Stomach smooth muscle (tissue), 2 donors: Measurements from ENCODE around the gene DBT.
A peak's percentile ranks its signal among the peaks of the same experiment; 100 is the strongest.
"Not testable (repeated sequence)": the region's sequence is repeated elsewhere in the genome, so short reads cannot be mapped to it uniquely, and the experiment has no call there.

Experiments used
- H3K27ac ChIP-seq: one replicate; pipeline ENCODE4 v1.7.0; 2013; ENCODE audit warnings: mild to moderate bottlenecking, low read length, inconsistent platforms
- H3K27me3 ChIP-seq, 2 donors: one replicate each; pipeline ENCODE4 v1.7.0; 2013; ENCODE audit warnings: low read length in 2 of 2; ENCODE audit not compliant: insufficient read depth in 2 of 2, control insufficient read depth in 1 of 2
- H3K36me3 ChIP-seq, 2 donors: one replicate each; pipeline ENCODE4 v1.7.0; 2013; ENCODE audit warnings: low read length in 2 of 2; ENCODE audit not compliant: control insufficient read depth in 2 of 2, insufficient read depth in 2 of 2
- H3K4me1 ChIP-seq: one replicate; pipeline ENCODE4 v1.7.0; 2013; ENCODE audit warnings: low read length; ENCODE audit not compliant: control insufficient read depth, insufficient read depth
- H3K4me3 ChIP-seq, 2 donors: one replicate each; pipeline ENCODE4 v1.7.0; 2013; ENCODE audit warnings: low read length in 2 of 2
- H3K9ac ChIP-seq, 2 donors: one replicate each; pipeline ENCODE4 v1.7.0; 2013; ENCODE audit warnings: low read length in 2 of 2, mild to moderate bottlenecking in 1 of 2
- H3K9me3 ChIP-seq, 2 donors: one replicate each; pipeline ENCODE4 v1.7.0; 2013; ENCODE audit warnings: low read length in 2 of 2; ENCODE audit not compliant: control insufficient read depth in 2 of 2
- donor health status: healthy.
- donor health status: Pancreatic carcinoma.

DBT gene

DNA sequence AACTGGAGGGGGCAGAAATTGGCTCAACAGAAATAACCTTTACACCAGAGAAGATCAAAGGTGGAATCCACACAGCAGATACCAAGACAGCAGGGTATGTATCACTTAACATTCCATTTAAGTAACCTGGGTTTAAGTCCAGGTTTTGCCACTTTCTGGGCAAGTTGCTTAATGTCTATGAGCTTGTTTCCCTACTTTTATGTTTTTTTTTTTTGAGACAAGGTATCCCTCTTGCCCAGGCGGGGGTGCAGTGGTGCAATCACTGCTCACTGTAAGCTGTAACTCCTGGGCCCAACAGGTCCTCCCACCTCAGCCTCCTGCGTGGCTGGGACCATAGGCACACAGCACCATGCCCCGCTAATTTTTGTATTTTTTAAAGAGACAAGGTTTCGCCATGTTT is 18.6 kb upstream of the DBT start:
- peaks cover 12% of the 10 kb centered on the region for H3K4me1 ChIP-seq
- no peaks in the 10 kb centered on the region for H3K27me3 ChIP-seq

DNA sequence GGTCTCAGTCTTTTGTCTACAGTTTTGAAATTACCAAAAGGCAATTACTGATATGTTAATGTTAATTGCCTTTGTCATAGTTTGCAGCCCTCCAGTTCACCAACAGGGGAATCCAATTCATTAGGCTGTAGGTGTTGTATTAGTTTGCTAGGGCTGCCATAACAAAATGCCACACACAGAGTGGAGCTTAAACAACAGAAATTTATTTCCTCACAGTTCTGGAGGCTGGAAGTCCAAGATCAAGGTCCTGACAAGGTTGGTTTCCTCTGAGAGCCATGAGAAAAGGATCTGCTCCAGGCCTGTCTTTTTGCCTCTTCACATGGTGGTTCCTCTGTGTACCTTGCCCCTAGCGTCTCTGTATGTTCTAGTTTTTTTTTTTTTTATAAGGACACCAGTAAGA is 17.6 kb upstream of the DBT start:
- Histone ChIP-seq H3K27ac (no peak overlapping the region), H3K27me3 (no peaks in the 10 kb centered on the region), H3K9me3 (no peaks in the 10 kb centered on the region), H3K9ac (peak overlapping the region in 1 of 2 donors; percentile 84), H3K36me3 (peaks cover 18 to 19% of the 10 kb centered on the region in 2 donors), H3K4me3 (peak overlapping the region; percentile 97), H3K4me1 (peaks cover 12% of the 10 kb centered on the region)

More for the DNA sequence above, 18.6 kb upstream of the DBT start:
- H3K9ac ChIP-seq, result peak overlapping the region in 1 of 2 donors; percentile 31
- H3K4me3 ChIP-seq, result no peak overlapping the region
- no peak overlapping the region for H3K27ac ChIP-seq
- H3K36me3 ChIP-seq, result peaks cover 18 to 19% of the 10 kb centered on the region in 2 donors
- H3K9me3 ChIP-seq, result no peaks in the 10 kb centered on the region

DNA sequence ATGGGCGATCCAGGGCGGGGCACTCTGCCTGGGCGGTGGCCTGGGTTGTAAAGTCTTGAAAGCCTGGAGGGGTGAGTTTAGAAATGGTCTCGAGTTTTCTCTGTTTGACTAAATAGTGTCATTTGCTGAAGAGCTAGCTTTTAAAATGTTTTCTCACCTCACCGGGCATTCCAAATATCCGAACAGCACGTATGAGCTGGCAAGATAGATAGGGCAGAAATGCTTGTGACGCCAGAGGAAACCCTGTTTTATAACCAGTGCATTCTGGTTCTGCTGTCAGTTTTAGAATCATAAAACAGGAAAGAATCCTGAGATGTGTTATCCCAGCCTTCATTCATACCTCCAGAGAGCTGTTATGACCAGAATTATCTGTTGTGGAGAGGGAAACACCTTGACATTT is 17.1 kb upstream of the DBT start:
- Histone ChIP-seq H3K36me3 (peaks cover 14 to 17% of the 10 kb centered on the region in 2 donors), H3K4me1 (peaks cover 12% of the 10 kb centered on the region)

DNA sequence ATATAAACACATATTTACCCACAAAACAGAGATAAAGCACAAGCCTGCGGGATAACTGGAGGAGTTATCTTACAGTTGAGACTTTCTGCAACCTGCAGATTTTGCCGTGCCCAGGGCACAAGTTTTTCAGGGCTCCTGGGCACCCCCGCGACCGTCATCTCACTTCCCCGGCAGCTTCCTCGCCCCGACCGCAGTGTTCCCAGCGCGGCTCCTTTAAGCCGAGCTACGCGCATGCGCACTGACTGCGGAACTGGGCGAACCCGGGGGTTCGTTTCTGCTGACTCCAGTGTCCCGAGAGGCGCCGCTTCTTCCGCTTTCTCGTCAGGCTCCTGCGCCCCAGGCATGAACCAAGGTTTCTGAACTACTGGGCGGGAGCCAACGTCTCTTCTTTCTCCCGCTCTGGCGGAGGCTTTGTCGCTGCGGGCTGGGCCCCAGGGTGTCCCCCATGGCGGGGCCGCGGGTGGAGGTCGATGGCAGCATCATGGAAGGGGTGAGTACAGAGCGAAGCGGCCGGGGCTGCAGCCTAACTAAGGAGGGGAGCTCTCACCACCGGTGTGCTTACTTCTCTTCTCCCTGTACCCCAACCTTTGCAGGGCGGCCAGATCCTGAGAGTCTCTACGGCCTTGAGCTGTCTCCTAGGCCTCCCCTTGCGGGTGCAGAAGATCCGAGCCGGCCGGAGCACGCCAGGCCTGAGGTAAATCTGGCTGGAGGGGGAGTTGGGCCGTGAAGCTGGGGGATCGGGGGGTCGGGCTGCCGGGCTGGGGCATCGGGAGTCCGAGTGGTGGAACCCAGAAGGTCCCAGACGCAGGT is 16.5 kb upstream of the DBT start, which contains the start of gene RTCA:
Gene RTCA (plus strand): TSS at position 286 of the 810 bp plus-strand sequence. CDS start 160 bp downstream, at position 446.
- H3K36me3 ChIP-seq, result peaks cover 12 to 15% of the 10 kb centered on the region in 2 donors
- H3K4me1 ChIP-seq, result peaks cover 12% of the 10 kb centered on the region
- H3K27ac ChIP-seq, result peak within 1 kb of the TSS; percentile 64

More for the DNA sequence above, 17.1 kb upstream of the DBT start:
- Histone ChIP-seq H3K9ac (peak overlapping the region; percentile 84 to 90), H3K27ac (peak overlapping the region; percentile 64), H3K9me3 (no peaks in the 10 kb centered on the region), H3K4me3 (peak overlapping the region; percentile 97), H3K27me3 (no peaks in the 10 kb centered on the region)

DNA sequence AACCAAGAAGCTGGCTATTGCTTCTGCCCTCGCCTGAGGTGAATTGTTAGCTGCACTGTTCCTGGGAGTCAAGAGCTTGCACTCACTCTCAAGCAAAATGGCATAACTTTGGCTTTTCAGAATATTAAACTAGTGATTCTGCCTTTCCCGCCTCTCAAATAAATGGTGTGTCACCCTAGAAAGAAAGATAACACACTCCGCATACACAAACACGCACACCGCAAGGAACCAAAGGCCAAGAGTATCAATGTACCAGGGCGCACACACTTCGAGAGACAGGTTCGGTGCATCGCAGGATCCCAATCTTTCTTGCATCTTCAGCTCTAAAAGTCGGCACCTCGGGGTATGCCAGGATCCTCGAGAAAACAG is 15.9 kb upstream of the DBT start:
- no peaks in the 10 kb centered on the region for H3K9me3 ChIP-seq

More for the DNA sequence above, 16.5 kb upstream of the DBT start, which contains the start of gene RTCA:
- peak within 1 kb of the TSS; percentile 84 to 90 for H3K9ac ChIP-seq
- peak within 1 kb of the TSS; percentile 97 for H3K4me3 ChIP-seq
- H3K9me3 ChIP-seq, result no peaks in the 10 kb centered on the region
- H3K27me3 ChIP-seq, result no peaks in the 10 kb centered on the region

DNA sequence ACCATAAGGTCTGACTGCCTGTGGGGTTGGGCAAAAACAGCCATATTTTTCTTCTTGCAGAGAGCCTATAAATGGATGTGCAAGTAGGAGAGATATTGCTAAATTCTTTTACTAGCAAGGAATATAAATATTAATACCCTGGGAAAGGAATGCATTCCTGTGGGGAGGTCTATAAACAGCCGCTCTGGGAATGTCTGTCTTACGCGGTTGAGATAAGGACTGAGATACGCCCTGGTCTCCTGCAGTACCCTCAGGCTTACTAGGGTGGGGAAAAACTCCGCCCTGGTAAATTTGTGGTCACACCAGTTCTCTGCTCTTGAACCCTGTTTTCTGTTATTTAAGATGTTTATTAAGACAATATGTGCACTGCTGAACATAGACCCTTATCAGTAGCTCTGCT is 14.4 kb upstream of the DBT start:
- not testable (repeated sequence) for H3K36me3 ChIP-seq, H3K4me3 ChIP-seq, H3K27ac ChIP-seq, H3K9ac ChIP-seq, H3K9me3 ChIP-seq, H3K27me3 ChIP-seq
- peaks cover 12% of the 10 kb centered on the region for H3K4me1 ChIP-seq

More for the DNA sequence above, 15.9 kb upstream of the DBT start:
- Histone ChIP-seq H3K4me1 (peaks cover 12% of the 10 kb centered on the region), H3K27me3 (no peaks in the 10 kb centered on the region), H3K36me3 (peaks cover 8 to 10% of the 10 kb centered on the region in 2 donors), H3K9ac (peak overlapping the region; percentile 84 to 90), H3K4me3 (peak overlapping the region; percentile 97), H3K27ac (peak overlapping the region; percentile 64)

DNA sequence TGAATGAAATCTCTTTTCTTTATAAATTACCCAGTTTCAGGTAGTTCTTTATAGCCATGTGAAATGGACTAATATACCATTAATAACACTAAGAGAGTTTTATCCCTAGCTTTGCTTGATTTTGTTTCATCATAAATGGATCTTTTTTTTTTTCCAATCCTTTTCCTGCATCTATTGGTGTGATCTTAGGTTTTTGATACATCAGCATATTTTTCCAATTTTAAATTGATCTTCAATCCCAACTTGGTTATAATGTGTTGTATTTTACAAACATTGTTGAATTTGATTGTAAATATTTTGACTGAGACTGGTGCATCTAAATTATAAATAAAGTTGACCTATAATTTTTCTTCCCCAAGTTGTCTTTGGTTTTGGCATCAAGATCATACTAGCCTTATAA is 12.1 kb upstream of the DBT start:
- H3K36me3 ChIP-seq, result no peaks in the 10 kb centered on the region
- H3K9me3 ChIP-seq, result no peaks in the 10 kb centered on the region
- H3K27ac ChIP-seq, result no peak overlapping the region
- H3K27me3 ChIP-seq, result no peaks in the 10 kb centered on the region
- H3K4me1 ChIP-seq, result no peaks in the 10 kb centered on the region
- H3K4me3 ChIP-seq, result no peak overlapping the region
- no peak overlapping the region for H3K9ac ChIP-seq

DNA sequence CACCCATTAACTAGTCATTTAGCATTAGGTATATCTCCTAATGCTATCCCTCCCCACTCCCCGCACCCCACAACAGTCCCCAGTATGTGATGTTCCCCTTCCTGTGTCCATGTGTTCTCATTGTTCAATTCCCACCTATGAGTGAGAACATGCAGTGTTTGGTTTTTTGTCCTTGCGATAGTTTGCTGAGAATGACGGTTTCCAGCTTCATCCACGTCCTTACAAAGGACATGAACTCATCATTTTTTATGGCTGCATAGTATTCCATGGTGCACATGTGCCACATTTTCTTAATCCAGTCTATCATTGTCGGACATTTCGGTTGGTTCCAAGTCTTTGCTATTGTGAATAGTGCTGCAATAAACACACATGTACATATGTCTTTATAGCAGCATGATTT is 8.8 kb upstream of the DBT start:
- not testable (repeated sequence) for H3K27ac ChIP-seq, H3K27me3 ChIP-seq, H3K9ac ChIP-seq, H3K9me3 ChIP-seq, H3K4me1 ChIP-seq, H3K36me3 ChIP-seq, H3K4me3 ChIP-seq

DNA sequence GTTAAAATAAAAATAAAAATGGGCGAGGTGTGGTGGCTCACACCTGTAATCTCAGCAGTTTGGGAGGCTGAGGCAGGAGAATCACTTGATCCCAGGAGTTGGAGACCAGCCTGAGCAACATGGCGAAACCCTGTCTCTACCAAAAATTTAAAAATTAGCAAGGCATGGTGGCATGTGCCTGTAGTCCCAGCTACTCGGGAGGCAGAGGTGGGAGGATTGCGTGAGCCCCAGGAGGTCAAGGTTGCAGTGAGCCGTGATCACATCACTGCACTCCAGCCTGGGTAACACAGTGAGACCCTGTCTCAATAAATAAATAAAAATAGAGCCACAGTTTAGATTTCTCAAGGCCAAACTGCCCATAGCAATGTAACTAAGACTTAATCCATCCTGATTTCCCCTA is 6.6 kb upstream of the DBT start:
- not testable (repeated sequence) for H3K36me3 ChIP-seq

DNA sequence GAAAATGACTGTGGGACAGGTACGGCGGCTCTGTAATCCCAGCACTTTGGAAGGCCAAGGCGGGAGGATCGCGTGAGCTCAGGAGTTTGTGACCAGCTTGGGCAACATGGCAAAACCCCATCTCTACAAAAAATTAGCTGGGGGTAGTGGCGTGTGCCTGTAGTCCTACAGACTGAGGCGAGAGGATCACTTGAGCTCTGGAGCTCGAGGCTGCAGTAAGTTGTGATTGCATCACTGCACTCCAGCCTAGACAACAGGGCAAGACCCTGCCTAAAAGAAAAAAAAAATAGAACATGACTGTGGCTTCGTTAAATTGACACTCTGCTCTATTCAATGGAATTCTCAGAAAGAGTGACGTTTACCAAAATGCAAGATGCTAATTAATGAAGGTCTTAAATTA is 3.9 kb upstream of the DBT start:
- no peak overlapping the region for H3K9ac ChIP-seq
- H3K4me3 ChIP-seq, result no peak overlapping the region
- H3K9me3 ChIP-seq, result no peaks in the 10 kb centered on the region
- no peaks in the 10 kb centered on the region for H3K36me3 ChIP-seq
- no peaks in the 10 kb centered on the region for H3K27me3 ChIP-seq
- H3K27ac ChIP-seq, result no peak overlapping the region
- peaks cover 8% of the 10 kb centered on the region for H3K4me1 ChIP-seq

More for the DNA sequence above, 6.6 kb upstream of the DBT start:
- H3K27me3 ChIP-seq, H3K4me1 ChIP-seq, H3K27ac ChIP-seq, H3K9me3 ChIP-seq, H3K4me3 ChIP-seq, H3K9ac ChIP-seq: not testable (repeated sequence)

DNA sequence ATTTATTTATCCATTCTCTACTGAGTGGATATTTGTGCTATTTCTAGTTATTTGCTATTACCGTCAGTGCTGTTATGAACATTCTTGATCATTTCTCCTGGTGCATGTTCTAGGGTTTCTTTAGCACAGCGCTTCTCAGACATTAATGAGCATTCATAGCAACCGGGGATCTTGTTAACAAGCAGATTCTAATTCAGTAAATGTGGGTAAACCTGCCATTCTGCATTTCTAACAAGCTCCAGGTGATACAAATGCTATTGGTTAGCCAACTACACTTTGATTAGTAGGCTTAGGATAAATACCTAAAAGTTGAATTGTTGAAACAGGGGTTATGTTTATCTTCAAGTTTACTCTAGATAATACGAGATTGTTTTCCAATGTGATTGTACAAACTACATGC is 3.3 kb upstream of the DBT start:
- H3K9ac ChIP-seq, result no peak overlapping the region
- H3K36me3 ChIP-seq, result no peaks in the 10 kb centered on the region
- H3K27me3 ChIP-seq, result no peaks in the 10 kb centered on the region
- H3K4me3 ChIP-seq, result no peak overlapping the region
- no peaks in the 10 kb centered on the region for H3K9me3 ChIP-seq
- H3K4me1 ChIP-seq, result peaks cover 8% of the 10 kb centered on the region
- no peak overlapping the region for H3K27ac ChIP-seq
